Lower lobe of right lung (tissue), 2 donors: Measurements from ENCODE around the gene FILIP1. TPM values are rescaled to one million over a fixed set of nuclear protein-coding genes. Genes with fewer than 3 reads are reported as not detected.

Source experiments
- ATAC-seq, 2 donors: fragments of 200-7000 bp; cut with Tn5 transposase; one replicate each; pipeline ENCODE4 v1.9.1; 2020 to 2022; ENCODE audit warnings: mild to moderate bottlenecking in 2 of 2, moderate library complexity in 2 of 2
- DNase-seq: peaks from one replicate; pipeline ENCODE4 v3.0.0-alpha.2; 2020
- H3K27ac ChIP-seq: fragments of 200-600 bp; one replicate; pipeline ENCODE4 v1.8.0; 2022
- H3K27me3 ChIP-seq: fragments of 200-600 bp; one replicate; pipeline ENCODE4 v1.8.0; 2022; ENCODE audit warnings: low read depth
- H3K36me3 ChIP-seq: fragments of 200-600 bp; one replicate; pipeline ENCODE4 v1.8.0; 2022; ENCODE audit warnings: mild to moderate bottlenecking
- H3K4me1 ChIP-seq: fragments of 200-600 bp; one replicate; pipeline ENCODE4 v1.8.0; 2022
- H3K4me3 ChIP-seq: fragments of 200-600 bp; one replicate; pipeline ENCODE4 v1.8.0; 2022; ENCODE audit warnings: mild to moderate bottlenecking
- H3K9me3 ChIP-seq: fragments of 200-600 bp; one replicate; pipeline ENCODE4 v1.8.0; 2022
- intact Hi-C: fragments of 100-400 bp; cut with DNase I; formaldehyde crosslinking; loops from one replicate; pipeline ENCODE4 v1.11.0; 2022
- total RNA-seq: library from RNA; stranded (reverse); fragmentation: NEBNext Ultra II Directional; extraction: Animal tissue kit (Norgen Biotek cat#: 25700); gene quantifications from one replicate; pipeline ENCODE4 v1.2.1, GENCODE V29; 2021
- TF ChIP-seq, protein P1 (sequence below): fragments of 200-600 bp; IDR thresholded peaks from one replicate; pipeline ENCODE4 v1.8.0; 2022; ENCODE audit warnings: antibody characterized with exemption, mild to moderate bottlenecking
- donor health status: DM: no; HTN: yes; CAD: no; lungs with severe emphysema.

Gene FILIP1
- total RNA-seq, 1 donor from 2014 or later: 17.4 TPM

DNA sequence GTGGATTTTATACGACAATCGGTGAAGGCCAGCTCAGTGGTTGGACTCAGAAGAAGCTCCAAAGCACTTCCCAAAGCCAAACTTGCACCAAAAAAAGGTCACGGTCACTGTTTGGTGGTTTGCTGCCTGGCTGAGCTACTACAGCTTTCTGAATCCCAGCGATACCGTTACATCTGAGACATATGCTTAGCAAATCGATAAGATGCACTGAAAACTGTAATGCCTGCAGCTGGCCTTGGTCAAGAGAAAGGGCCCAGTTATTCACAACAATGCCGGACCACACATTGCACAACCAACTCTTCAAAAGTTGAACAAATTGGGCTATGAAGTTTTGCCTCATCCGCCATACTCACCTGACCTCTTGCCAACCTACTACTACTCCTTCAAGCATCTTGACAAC, 70.2 kb downstream of the FILIP1 start:
- TF ChIP-seq, protein P1, sequence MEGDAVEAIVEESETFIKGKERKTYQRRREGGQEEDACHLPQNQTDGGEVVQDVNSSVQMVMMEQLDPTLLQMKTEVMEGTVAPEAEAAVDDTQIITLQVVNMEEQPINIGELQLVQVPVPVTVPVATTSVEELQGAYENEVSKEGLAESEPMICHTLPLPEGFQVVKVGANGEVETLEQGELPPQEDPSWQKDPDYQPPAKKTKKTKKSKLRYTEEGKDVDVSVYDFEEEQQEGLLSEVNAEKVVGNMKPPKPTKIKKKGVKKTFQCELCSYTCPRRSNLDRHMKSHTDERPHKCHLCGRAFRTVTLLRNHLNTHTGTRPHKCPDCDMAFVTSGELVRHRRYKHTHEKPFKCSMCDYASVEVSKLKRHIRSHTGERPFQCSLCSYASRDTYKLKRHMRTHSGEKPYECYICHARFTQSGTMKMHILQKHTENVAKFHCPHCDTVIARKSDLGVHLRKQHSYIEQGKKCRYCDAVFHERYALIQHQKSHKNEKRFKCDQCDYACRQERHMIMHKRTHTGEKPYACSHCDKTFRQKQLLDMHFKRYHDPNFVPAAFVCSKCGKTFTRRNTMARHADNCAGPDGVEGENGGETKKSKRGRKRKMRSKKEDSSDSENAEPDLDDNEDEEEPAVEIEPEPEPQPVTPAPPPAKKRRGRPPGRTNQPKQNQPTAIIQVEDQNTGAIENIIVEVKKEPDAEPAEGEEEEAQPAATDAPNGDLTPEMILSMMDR: no peak
- Histone ChIP-seq H3K9me3 (no peaks in the 10 kb centered on the region), H3K36me3 (no peaks in the 10 kb centered on the region), H3K27me3 (no peaks in the 10 kb centered on the region), H3K27ac (no peak overlapping the region), H3K4me1 (no peaks in the 10 kb centered on the region), H3K4me3 (no peak overlapping the region)
- ATAC-seq: no peak
- DNase-seq: no peak
- intact Hi-C loops: no loop called here

DNA sequence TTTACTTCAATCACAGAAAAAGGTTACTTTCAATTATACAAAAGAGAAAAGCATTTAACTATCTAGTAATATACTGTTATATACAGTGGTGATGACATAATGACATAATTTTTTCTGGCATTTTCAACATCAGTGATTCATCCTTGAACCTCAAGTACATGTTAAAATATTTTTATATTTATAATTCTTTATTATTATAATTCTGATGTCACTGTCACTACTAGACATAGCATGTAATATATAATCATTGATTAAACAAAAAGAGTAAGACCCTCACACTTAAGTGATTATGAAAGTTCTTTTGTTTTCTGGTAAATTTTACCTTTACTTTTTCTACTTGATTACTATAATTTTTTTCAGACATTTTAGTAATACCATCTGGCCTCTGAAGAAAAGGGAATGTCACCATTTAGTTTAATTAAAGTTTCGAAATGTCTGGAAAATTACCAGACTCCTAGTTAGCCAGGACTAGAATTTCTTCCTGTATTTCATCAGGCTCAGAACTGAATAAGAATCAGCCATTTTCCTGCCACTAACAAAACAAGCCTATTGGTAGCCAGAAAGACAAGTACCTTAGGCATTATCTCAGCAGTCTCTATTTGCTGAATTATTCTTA, 71.5 kb downstream of the FILIP1 start:
- no peak for ATAC-seq
- no peaks in the 10 kb centered on the region for H3K9me3 ChIP-seq
- H3K27me3 ChIP-seq: no peaks in the 10 kb centered on the region
- TF ChIP-seq, protein P1: no peak
- no peaks in the 10 kb centered on the region for H3K4me1 ChIP-seq
- no peaks in the 10 kb centered on the region for H3K36me3 ChIP-seq
- H3K27ac ChIP-seq: no peak overlapping the region
- DNase-seq: no peak
- H3K4me3 ChIP-seq: no peak overlapping the region
- intact Hi-C loops: no loop called here

DNA sequence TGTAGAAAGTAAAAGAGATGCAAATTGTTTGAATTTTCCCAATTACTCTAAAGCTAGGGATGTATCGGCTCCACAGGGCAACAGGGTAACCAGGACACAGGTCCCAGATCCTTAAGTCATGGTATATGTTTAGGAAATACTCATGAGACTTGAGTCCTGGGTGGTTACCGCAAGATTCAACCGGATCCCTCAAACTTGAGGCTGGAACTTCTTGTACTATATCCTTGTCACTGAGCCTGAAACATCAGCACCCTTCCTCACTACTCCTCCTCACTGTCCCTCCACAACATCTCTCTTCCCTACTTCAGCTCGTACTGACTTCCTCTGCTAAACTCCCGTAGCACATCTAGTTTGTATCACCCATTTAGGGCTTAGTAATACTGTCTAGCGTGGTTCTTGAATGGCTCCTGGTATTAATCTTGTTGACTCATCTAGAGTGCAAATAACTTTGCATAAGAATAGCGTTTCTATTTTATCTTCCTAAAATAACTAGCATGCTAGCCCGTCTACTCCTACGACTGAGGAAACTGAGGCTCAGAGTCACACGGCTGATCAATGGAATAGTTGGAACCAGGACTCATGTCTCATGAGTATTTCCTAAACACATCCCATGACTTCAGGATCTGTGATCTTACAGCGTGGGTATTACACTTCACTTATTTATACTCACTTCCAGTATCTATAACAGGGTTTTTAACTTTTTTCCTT, 72.1 kb downstream of the FILIP1 start:
- H3K9me3 ChIP-seq: no peaks in the 10 kb centered on the region
- TF ChIP-seq, protein P1: no peak
- intact Hi-C loops: no loop called here
- no peak for DNase-seq
- no peaks in the 10 kb centered on the region for H3K4me1 ChIP-seq
- H3K27me3 ChIP-seq: no peaks in the 10 kb centered on the region
- H3K27ac ChIP-seq: no peak overlapping the region
- no peak overlapping the region for H3K4me3 ChIP-seq
- H3K36me3 ChIP-seq: no peaks in the 10 kb centered on the region
- ATAC-seq: no peak

DNA sequence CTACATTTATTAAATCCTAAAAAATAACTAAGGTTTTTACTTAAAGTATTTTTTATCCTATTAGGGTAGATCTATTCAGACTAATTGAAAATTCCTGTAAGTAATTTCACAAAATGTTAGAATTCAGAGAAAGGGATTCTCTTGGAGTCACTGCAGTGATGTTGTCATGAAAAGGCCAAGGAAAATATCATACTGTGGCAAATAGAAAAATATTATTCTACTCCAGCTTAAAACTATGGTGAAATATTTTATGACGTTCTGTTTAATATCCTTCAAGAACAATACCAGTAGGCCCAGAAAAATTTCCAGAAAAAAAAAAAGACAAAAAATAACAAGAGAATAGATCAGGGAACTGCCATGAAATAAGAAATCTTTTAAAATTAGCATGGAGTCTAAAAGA, 73.6 kb downstream of the FILIP1 start:
- Histone ChIP-seq H3K4me1 (no peaks in the 10 kb centered on the region), H3K9me3 (no peaks in the 10 kb centered on the region), H3K27ac (no peak overlapping the region), H3K36me3 (no peaks in the 10 kb centered on the region), H3K27me3 (no peaks in the 10 kb centered on the region), H3K4me3 (no peak overlapping the region)
- no peak for DNase-seq
- intact Hi-C loops: no loop called here
- no peak for ATAC-seq
- TF ChIP-seq, protein P1: no peak

DNA sequence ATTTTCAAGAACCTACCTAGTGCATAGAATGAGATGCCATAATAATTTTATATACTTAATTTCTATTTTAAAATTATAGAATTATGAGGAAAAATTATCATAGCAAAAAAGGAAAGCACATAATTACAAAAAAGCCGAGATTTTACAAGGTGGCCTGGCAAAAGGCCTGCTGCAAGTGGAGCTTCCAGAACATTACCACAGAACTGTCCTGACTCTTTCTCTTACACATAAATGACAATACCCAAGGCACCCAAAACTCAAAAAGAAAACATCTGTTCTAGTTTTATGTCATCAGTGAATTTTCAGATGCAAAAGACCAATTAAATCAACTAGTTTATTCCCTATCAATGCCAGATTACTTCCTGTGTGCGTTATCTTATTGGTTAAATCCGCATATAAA, 74.2 kb downstream of the FILIP1 start:
- DNase-seq: no peak
- no peak for ATAC-seq

More for the DNA sequence above, 74.2 kb downstream of the FILIP1 start:
- Histone ChIP-seq H3K4me3 (no peak overlapping the region), H3K9me3 (no peaks in the 10 kb centered on the region), H3K27ac (no peak overlapping the region), H3K27me3 (no peaks in the 10 kb centered on the region), H3K4me1 (no peaks in the 10 kb centered on the region), H3K36me3 (no peaks in the 10 kb centered on the region)
- TF ChIP-seq, protein P1: no peak
- intact Hi-C loops: no loop called here
